Kidney (tissue), 13 donors: ENCODE measurements around the gene SMIM45.

Experiments
- DNase-seq, 5 donors: peaks; one replicate each; pipeline ENCODE4 v3.0.0-alpha.2; 2013 to 2020
- FAIRE-seq: peaks from 2 replicates; lab custom pipeline; 2012; peaks lifted over from hg19 to GRCh38; lab: Jason Lieb, UNC
- H3K27ac ChIP-seq, 2 donors: one replicate each; pipeline ENCODE4 v1.7.0; 2013; ENCODE audit warnings: low read depth in 2 of 2, low read length in 2 of 2, inconsistent platforms in 1 of 2
- H3K27me3 ChIP-seq: one replicate; pipeline ENCODE4 v1.7.1; 2013; ENCODE audit warnings: low read length, inconsistent platforms; ENCODE audit not compliant: control insufficient read depth, insufficient read depth
- H3K36me3 ChIP-seq, 3 donors: one replicate each; pipeline versions ENCODE4 v1.7.0 to v1.7.1; 2013; ENCODE audit warnings: low read length in 3 of 3, control low read depth in 1 of 3, inconsistent platforms in 1 of 3; ENCODE audit not compliant: insufficient read depth in 3 of 3, control insufficient read depth in 2 of 3
- H3K4me1 ChIP-seq, 3 donors: one replicate each; pipeline versions ENCODE4 v1.7.0 to v1.7.1; 2013; ENCODE audit warnings: low read length in 3 of 3, inconsistent platforms in 1 of 3, low read depth in 1 of 3; ENCODE audit not compliant: control insufficient read depth in 2 of 3, insufficient read depth in 2 of 3
- H3K4me3 ChIP-seq, 3 donors: one replicate each; pipeline versions ENCODE4 v1.7.0 to v1.8.1; 2013; ENCODE audit warnings: low read length in 3 of 3, control low read depth in 1 of 3, inconsistent platforms in 1 of 3
- H3K9ac ChIP-seq, 3 donors: one replicate each; pipeline versions ENCODE4 v1.7.0 to v1.7.1; 2013; ENCODE audit warnings: low read length in 3 of 3, control low read depth in 1 of 3, inconsistent platforms in 1 of 3
- H3K9me3 ChIP-seq, 3 donors: one replicate each; pipeline versions ENCODE4 v1.7.0 to v1.7.1; 2013; ENCODE audit warnings: low read length in 3 of 3, control low read depth in 1 of 3, inconsistent platforms in 1 of 3; ENCODE audit not compliant: control insufficient read depth in 2 of 3, insufficient read depth in 1 of 3
- CTCF ChIP-seq: IDR thresholded peaks from 3 replicates; pipeline ENCODE4 v1.5.1; 2012; ENCODE audit warnings: mild to moderate bottlenecking, moderate library complexity, borderline replicate concordance; ENCODE audit not compliant: insufficient read depth; ENCODE audit errors: extremely low read depth
- intact Hi-C: fragments of 100-400 bp; cut with DNase I; formaldehyde crosslinking; loops from one replicate; pipeline ENCODE4 v1.11.1; 2022
- donor health status: control.
- donor health status: control.
- donor health status: control.
- donor health status: control.
- donor health status: control.
- donor health status: DM: yes; HTN: yes; CAD: no.
- donor health status: Normal renal cell carcinoma (clear cell type).

SMIM45 gene

GRCh38 chr22:41969110-41969646, 17.2 kb downstream of the SMIM45 start, which contains the start of gene SEPTIN3:
SEPTIN3 (plus strand) TSS chr22:41969443; CDS start chr22:41971493, 2,050 bp downstream.
- intact Hi-C loops: no loop called here
- Histone ChIP-seq H3K9me3 (no peaks in the 10 kb centered on the region), H3K36me3 (no peaks in the 10 kb centered on the region), H3K9ac (no peak within 1 kb of the TSS), H3K27me3 (no peaks in the 10 kb centered on the region), H3K4me1 (no peaks in the 10 kb centered on the region), H3K27ac (no peak within 1 kb of the TSS), H3K4me3 (no peak within 1 kb of the TSS)
- FAIRE-seq: no peak
- DNase-seq: no peak
- no peak for TF ChIP-seq CTCF

GRCh38 chr22:41970601-41971000, 18.7 kb downstream of the SMIM45 start:
- no peak for DNase-seq
- Histone ChIP-seq H3K27ac (no peak overlapping the region), H3K4me1 (no peaks in the 10 kb centered on the region), H3K4me3 (no peak overlapping the region), H3K9me3 (no peaks in the 10 kb centered on the region), H3K9ac (no peak overlapping the region), H3K27me3 (peaks cover 4% of the 10 kb centered on the region), H3K36me3 (no peaks in the 10 kb centered on the region)
- intact Hi-C loops: no loop called here
- no peak for TF ChIP-seq CTCF
- FAIRE-seq: no peak

GRCh38 chr22:41971431-41971830, 19.5 kb downstream of the SMIM45 start:
- no peak for TF ChIP-seq CTCF
- Histone ChIP-seq H3K27ac (no peak overlapping the region), H3K27me3 (peaks cover 7% of the 10 kb centered on the region)

More at GRCh38 chr22:41971431-41971830, 19.5 kb downstream of the SMIM45 start:
- Histone ChIP-seq H3K4me3 (no peak overlapping the region), H3K9ac (no peak overlapping the region), H3K36me3 (no peaks in the 10 kb centered on the region), H3K4me1 (peaks cover 0 to 2% (median 0%) of the 10 kb centered on the region in 3 donors), H3K9me3 (no peaks in the 10 kb centered on the region)
- no peak for FAIRE-seq
- no peak for DNase-seq
- intact Hi-C loops: no loop called here
